Lower lobe of right lung (tissue), 2 donors: ENCODE results near the gene PADI1. TPM values are rescaled to one million over a fixed set of nuclear protein-coding genes. Genes with fewer than 3 reads are reported as not detected.

ENCODE experiments used
- ATAC-seq, 2 donors: fragments of 200-7000 bp; cut with Tn5 transposase; one replicate each; pipeline ENCODE4 v1.9.1; 2020 to 2022; ENCODE audit warnings: mild to moderate bottlenecking in 2 of 2, moderate library complexity in 2 of 2
- DNase-seq: peaks from one replicate; pipeline ENCODE4 v3.0.0-alpha.2; 2020
- H3K27ac ChIP-seq: fragments of 200-600 bp; one replicate; pipeline ENCODE4 v1.8.0; 2022
- H3K27me3 ChIP-seq: fragments of 200-600 bp; one replicate; pipeline ENCODE4 v1.8.0; 2022; ENCODE audit warnings: low read depth
- H3K36me3 ChIP-seq: fragments of 200-600 bp; one replicate; pipeline ENCODE4 v1.8.0; 2022; ENCODE audit warnings: mild to moderate bottlenecking
- H3K4me1 ChIP-seq: fragments of 200-600 bp; one replicate; pipeline ENCODE4 v1.8.0; 2022
- H3K4me3 ChIP-seq: fragments of 200-600 bp; one replicate; pipeline ENCODE4 v1.8.0; 2022; ENCODE audit warnings: mild to moderate bottlenecking
- H3K9me3 ChIP-seq: fragments of 200-600 bp; one replicate; pipeline ENCODE4 v1.8.0; 2022
- CTCF ChIP-seq: fragments of 200-600 bp; IDR thresholded peaks from one replicate; pipeline ENCODE4 v1.8.0; 2022; ENCODE audit warnings: antibody characterized with exemption, mild to moderate bottlenecking
- intact Hi-C: fragments of 100-400 bp; cut with DNase I; formaldehyde crosslinking; loops from one replicate; pipeline ENCODE4 v1.11.0; 2022
- total RNA-seq: library from RNA; stranded (reverse); fragmentation: NEBNext Ultra II Directional; extraction: Animal tissue kit (Norgen Biotek cat#: 25700); gene quantifications from one replicate; pipeline ENCODE4 v1.2.1, GENCODE V29; 2021
- donor health status: DM: no; HTN: yes; CAD: no; lungs with severe emphysema.

The PADI1 gene
- total RNA-seq, 1 donor from 2014 or later, result not detected

GRCh38 chr1:17165823-17166222 lies 39.1 kb upstream of the PADI1 start:
- Histone ChIP-seq H3K9me3 (no peaks in the 10 kb centered on the region), H3K27ac (no peak overlapping the region), H3K4me3 (no peak overlapping the region), H3K4me1 (no peaks in the 10 kb centered on the region), H3K36me3 (no peaks in the 10 kb centered on the region), H3K27me3 (peaks cover 4% of the 10 kb centered on the region)
- no peak for DNase-seq
- intact Hi-C loops, result no loop called here
- no peak for ATAC-seq
- no peak for TF ChIP-seq CTCF

- intact Hi-C loops, result no loop called here
- H3K36me3 ChIP-seq, result no peaks in the 10 kb centered on the region
Observed at GRCh38 chr1:17167041-17167785, 37.7 kb upstream of the PADI1 start.

GRCh38 chr1:17167786-17168090 lies 37.2 kb upstream of the PADI1 start:
- H3K27ac ChIP-seq, result no peak overlapping the region
- intact Hi-C loops, result no loop called here
- no peak for DNase-seq
- no peak for ATAC-seq
- no peaks in the 10 kb centered on the region for H3K4me1 ChIP-seq
- peaks cover 4% of the 10 kb centered on the region for H3K27me3 ChIP-seq
- no peaks in the 10 kb centered on the region for H3K36me3 ChIP-seq
- H3K9me3 ChIP-seq, result no peaks in the 10 kb centered on the region
- no peak for TF ChIP-seq CTCF
- no peak overlapping the region for H3K4me3 ChIP-seq

More at GRCh38 chr1:17167041-17167785, 37.7 kb upstream of the PADI1 start:
- H3K27ac ChIP-seq, result no peak overlapping the region
- H3K4me1 ChIP-seq, result no peaks in the 10 kb centered on the region
- no peak overlapping the region for H3K4me3 ChIP-seq
- peaks cover 4% of the 10 kb centered on the region for H3K27me3 ChIP-seq
- ATAC-seq, result no peak
- no peaks in the 10 kb centered on the region for H3K9me3 ChIP-seq
- TF ChIP-seq CTCF, result no peak
- no peak for DNase-seq

GRCh38 chr1:17168091-17168876 lies 36.6 kb upstream of the PADI1 start:
- intact Hi-C loops, result no loop called here
- peak in 1 of 2 donors; percentile 27 for ATAC-seq
- no peak overlapping the region for H3K4me3 ChIP-seq
- no peaks in the 10 kb centered on the region for H3K4me1 ChIP-seq
- H3K27ac ChIP-seq, result no peak overlapping the region
- no peak for DNase-seq
- no peaks in the 10 kb centered on the region for H3K9me3 ChIP-seq
- no peak for TF ChIP-seq CTCF
- no peaks in the 10 kb centered on the region for H3K36me3 ChIP-seq
- H3K27me3 ChIP-seq, result peaks cover 4% of the 10 kb centered on the region

GRCh38 chr1:17170571-17170970 lies 34.4 kb upstream of the PADI1 start:
- Histone ChIP-seq H3K4me1 (no peaks in the 10 kb centered on the region), H3K9me3 (no peaks in the 10 kb centered on the region), H3K27ac (no peak overlapping the region), H3K36me3 (no peaks in the 10 kb centered on the region), H3K27me3 (peaks cover 4% of the 10 kb centered on the region), H3K4me3 (no peak overlapping the region)
- intact Hi-C loops, result no loop called here
- no peak for TF ChIP-seq CTCF
- no peak for ATAC-seq
- no peak for DNase-seq
